ENCODE results near the gene LRRC23.
A peak's percentile ranks its signal among the peaks of the same experiment; 100 is the strongest.

- no peak for TF ChIP-seq HCFC1 (IDR thresholded peaks at IDR 0.05; ENCODE audit: low read depth, low read length)
- no peak for TF ChIP-seq HIVEP1 (CRISPR knock-in tag; IDR thresholded peaks at IDR 0.05)
- no peak for TF ChIP-seq ARID4B (CRISPR knock-in tag; IDR thresholded peaks at IDR 0.05)
- TF ChIP-seq ZNF79 (CRISPR knock-in tag; IDR thresholded peaks at IDR 0.05; ENCODE audit: low read depth) = no peak
- no peak for TF ChIP-seq FOXM1 (IDR thresholded peaks at IDR 0.05; ENCODE audit: low read depth)
- TF ChIP-seq FOXM1 (CRISPR knock-in tag; IDR thresholded peaks at IDR 0.05; ENCODE audit: low read depth) = no peak
- no peak for TF ChIP-seq ZBTB43 (CRISPR knock-in tag; IDR thresholded peaks at IDR 0.05)
- TF ChIP-seq TSHZ1 (CRISPR knock-in tag; IDR thresholded peaks at IDR 0.05) = no peak
- TF ChIP-seq POLR2A (conservative IDR thresholded peaks at IDR 0.05) = peak; percentile 17; the same call in 1 of the 2 replicates
- no peak for TF ChIP-seq TEAD4 (IDR thresholded peaks at IDR 0.05; ENCODE audit: low read length)
- no peak for TF ChIP-seq TEAD4 (CRISPR knock-in tag; IDR thresholded peaks at IDR 0.05; ENCODE audit: borderline replicate concordance)
- TF ChIP-seq BCLAF1 (IDR thresholded peaks at IDR 0.05; ENCODE audit: borderline replicate concordance in 1 of 2, control insufficient read depth in 1 of 2, low read depth in 2 of 2, low read length in 1 of 2) = no peak
Measured at GRCh38 chr12:6869049-6870021, 35.3 kb upstream of the LRRC23 start.
